ENCODE results near the gene PGK1. TPM values are rescaled to one million over a fixed set of nuclear protein-coding genes. Genes with fewer than 3 reads are reported as not detected.
"Not testable (repeated sequence)": the region's sequence is repeated elsewhere in the genome, so short reads cannot be mapped to it uniquely, and the experiment has no call there.

Gene PGK1
- total RNA-seq, result 317 TPM

GRCh38 chrX:78103623-78104446, at the start of gene PGK1:
Gene PGK1, plus strand, starts transcription at chrX:78104248. Its CDS starts 93 bp downstream, at chrX:78104341.
- DNase-seq (ENCODE audit: low spot score), result peak; percentile 96

DNA sequence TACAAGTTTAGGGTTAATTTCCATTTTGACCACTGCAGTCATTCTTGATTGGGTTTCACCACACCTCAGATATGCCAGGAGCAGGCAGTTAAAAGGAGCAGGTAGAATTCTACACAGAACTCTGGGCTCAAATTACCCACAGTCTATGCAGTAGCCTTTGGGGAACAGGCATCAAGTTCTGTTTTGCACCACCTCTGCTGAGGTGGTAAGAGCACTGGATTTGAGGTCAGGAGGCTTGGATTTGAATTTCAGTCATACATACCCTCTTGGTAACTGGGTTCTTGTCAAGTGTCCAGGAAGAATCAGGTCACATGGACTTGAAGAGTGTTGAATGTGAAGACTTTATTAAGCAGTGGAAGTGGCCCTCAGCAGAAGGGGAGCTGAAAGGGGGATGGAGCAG, 40.4 kb upstream of the PGK1 start:
- DNase-seq (ENCODE audit: low spot score), result no peak

- DNase-seq (ENCODE audit: low spot score), result no peak
Observed at GRCh38 chrX:78064152-78064551, 39.9 kb upstream of the PGK1 start.

DNA sequence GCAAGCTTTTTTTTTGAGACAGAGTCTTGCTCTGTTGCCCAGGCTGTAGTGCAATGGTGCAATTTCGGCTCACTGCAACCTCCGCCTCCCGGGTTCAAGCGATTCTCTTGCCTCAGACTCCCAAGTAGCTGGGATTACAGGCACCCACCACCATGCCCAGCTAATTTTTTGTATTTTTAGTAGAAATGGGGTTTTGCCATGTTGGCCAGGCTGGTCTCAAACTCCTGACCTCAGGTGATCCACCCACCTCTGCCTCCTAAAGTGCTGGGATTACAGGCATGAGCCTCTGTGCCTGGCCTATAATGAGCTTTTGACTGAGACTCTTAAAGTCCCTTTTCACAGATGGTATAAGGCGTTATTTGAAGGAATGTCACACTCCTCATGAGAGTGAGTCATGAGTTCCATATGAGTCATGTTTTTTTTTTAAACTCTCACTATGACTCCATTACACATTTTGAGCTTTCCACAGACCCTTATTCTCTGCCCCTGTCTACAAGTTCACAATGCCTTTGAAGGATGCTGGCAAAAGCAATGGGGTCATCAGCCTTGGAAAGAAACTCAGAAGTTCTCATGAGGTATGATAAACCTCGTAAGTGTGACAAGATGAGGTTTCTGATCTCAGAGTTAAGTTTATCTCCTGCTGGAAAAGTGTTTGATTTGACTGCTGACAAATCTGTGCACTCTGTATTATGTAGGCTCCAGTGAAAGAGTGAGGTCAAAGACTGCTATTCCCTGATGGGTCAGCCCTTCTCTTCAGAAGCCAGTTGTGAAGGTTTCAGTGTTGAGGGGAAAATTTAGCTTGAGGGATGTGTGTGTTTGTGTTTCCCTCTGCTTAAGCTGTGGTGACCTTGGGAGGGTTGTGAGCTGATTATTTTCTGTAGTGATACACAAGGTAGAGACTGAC, 39.1 kb upstream of the PGK1 start:
- not testable (repeated sequence) for DNase-seq (ENCODE audit: low spot score)

GRCh38 chrX:78066110-78066509, 37.9 kb upstream of the PGK1 start:
- no peak for DNase-seq (ENCODE audit: low spot score)

DNA sequence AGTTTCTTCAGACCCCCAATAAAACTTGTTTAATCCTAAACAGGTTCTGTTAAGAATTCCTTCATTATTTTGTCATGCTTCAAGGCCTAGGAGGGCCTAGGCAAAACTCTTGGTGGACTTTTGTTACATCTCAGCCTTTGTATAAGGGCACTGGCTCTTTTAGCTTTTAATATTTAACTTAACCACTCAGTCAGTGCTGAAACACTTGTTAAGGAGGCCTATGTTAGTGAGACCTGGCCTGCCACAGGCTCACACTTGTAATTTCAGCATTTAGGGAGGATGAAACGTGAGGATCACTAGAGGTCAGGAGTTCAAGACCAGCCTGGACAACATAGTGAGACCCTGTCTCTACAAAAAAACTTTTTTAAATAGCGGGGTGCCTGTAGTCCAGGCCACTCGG, 32.7 kb upstream of the PGK1 start:
- no peak for DNase-seq (ENCODE audit: low spot score)

GRCh38 chrX:78073147-78074077, 30.6 kb upstream of the PGK1 start:
- not testable (repeated sequence) for DNase-seq (ENCODE audit: low spot score)

GRCh38 chrX:78074088-78074487, 30.0 kb upstream of the PGK1 start:
- no peak for DNase-seq (ENCODE audit: low spot score)

GRCh38 chrX:78075787-78076389, 28.2 kb upstream of the PGK1 start:
- no peak for DNase-seq (ENCODE audit: low spot score)

DNA sequence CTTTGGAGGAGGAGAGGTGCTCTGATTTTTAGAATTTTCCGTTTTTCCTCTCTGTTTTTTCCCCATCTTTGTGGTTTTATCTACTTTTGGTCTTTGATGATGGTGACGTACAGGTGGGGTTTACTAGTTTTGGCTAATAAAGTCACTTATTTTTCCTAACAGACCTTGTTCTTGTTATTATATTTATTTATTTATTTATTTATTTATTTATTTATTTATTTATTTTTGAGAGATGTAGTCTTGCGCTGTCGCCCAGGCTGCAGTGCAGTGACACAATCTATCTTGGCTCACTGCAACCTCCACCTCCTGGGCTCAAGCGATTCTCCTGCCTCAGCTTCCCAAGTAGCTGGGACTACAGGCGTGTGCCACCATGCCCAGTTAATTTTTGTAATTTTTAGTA, 22.6 kb upstream of the PGK1 start:
- DNase-seq (ENCODE audit: low spot score), result not testable (repeated sequence)

- DNase-seq (ENCODE audit: low spot score), result no peak
Observed at GRCh38 chrX:78092296-78092695, 11.8 kb upstream of the PGK1 start.

- no peak for DNase-seq (ENCODE audit: low spot score)
Observed at GRCh38 chrX:78098108-78098507, 5.9 kb upstream of the PGK1 start.

DNA sequence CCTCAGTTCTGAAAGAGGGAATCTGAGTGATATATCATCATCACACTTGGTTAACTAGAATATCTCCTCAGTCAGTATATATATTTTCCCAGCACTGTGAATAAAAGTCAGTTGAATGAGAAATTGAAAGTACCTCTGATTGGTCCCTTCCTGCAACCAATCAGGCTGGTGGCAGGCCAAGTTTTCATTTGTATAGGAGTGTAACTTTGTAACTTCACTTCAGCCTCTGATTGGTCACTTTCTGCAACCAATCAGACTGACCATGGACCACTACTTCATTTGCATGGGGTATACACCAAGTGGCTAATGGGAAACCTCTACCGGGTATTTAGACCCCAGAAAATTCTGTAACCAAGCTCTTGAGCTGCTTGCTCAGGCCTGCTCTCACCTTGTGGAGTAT, 2.0 kb upstream of the PGK1 start:
- no peak for DNase-seq (ENCODE audit: low spot score)

DNA sequence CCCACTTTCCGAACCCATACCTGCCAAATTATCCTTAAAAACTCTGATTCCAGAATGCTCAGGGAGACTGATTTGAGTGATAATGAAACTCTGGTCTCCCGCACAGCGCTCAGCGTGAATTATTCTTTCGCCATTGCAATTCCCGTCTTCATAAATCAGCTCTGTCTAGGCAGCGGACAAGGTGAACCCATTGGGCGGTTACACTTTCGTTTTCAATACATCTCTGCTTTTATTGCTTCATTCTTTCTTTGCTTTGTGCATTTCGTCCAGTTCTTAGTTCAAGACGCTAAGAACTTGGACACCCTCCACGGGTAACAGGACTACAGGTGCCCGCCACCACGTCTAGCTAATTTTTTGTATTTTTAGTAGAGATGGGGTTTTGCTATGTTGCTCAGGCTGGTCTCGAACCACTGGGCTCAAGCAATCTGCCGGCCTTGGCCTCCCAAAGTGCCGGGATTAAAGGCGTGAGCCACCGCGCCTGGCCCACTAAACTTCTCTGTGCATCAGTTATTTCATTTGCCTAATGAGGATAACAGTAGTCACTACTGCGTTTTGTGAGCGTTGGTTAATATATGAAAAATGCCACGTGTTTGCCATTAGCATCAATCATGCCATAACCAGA, 936 bp upstream of the PGK1 start:
- no peak for DNase-seq (ENCODE audit: low spot score)

DNA sequence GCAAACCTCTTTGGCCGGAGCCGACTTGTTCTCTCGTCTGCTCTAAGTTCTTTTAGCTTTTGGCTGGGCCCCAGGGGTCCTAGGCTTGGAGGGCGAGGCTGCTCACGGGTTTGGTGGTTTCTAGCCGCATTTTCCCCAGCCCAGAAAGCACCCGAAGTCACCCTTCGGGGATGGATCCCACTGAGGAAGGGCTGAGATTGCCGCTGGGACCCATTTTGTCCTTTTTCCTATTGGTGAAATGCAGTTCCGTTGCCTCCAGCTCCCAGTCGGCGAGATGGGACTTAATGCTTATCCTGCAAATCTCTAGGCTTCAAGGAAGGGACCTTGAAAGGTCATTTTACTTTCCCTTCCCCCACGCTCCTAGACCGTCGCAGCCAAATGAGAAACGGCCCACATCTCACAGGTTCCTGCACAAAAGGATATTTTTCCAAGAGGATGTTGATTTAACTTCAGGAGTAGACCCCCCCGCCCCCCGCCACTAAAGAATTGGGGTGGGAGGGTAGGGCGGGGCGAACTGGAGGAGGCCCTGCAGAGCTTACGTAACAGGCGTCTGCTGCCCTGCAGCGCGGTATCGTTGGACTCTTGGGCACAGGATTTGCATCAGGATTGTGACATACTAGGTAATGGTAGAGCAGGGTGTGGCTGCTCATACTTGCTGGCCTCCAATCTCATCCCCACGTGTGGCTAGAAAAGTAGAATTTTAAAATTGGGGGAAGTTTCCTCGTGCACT, 564 bp downstream of the PGK1 start:
- DNase-seq (ENCODE audit: low spot score), result peak; percentile 39

DNA sequence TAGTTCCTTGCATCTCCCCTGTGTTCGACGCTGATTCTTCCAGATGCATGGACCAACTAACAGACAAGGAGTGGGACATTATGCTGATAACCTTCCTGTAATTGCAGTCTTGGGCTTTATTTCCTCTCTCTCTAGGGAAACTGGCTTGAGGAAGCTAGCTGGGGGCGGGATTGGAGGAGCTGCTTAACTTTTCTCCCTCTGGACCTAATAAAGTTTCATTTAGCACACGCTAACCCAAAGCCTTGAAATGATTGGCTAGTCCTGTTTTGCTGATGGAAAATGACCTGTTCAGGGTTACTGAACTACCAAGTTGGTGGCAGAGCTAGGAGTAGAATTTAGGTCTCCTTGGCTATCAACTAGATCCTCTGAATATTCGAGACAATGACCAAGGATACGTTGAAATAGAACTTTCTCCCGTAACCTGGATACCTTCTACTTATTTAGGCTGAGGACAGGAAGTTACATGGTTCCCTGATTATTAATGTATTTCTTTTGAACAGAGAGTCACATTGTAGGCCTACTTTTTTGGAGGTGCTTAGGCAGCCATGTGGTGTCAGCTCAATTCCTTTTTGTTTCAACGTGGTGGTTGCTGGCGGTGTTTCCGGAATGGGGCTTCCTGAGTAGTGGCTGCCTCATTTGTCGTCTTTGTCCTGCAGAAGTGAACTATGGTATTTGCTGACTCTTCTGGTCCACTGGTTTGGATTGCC, 2.0 kb downstream of the PGK1 start:
- no peak for DNase-seq (ENCODE audit: low spot score)

DNA sequence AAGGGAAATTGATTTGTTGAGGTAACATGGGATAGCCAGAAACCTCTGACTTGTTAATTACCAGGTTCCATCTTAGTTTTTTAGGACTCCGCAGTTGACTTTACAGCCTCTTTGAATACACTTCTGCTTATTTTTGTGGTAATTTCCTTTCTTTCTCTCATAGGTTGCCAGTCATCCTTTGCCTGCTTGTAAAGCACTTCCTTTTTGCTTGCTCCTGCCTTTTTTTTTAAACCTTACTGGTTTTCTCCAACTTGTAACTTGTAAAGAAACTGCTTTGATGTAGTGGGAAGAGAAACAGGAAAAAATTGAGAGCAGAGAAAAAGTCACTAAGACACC, 2.6 kb downstream of the PGK1 start:
- DNase-seq (ENCODE audit: low spot score), result no peak

- DNase-seq (ENCODE audit: low spot score), result no peak
Observed at GRCh38 chrX:78109458-78109857, 5.4 kb downstream of the PGK1 start.

DNA sequence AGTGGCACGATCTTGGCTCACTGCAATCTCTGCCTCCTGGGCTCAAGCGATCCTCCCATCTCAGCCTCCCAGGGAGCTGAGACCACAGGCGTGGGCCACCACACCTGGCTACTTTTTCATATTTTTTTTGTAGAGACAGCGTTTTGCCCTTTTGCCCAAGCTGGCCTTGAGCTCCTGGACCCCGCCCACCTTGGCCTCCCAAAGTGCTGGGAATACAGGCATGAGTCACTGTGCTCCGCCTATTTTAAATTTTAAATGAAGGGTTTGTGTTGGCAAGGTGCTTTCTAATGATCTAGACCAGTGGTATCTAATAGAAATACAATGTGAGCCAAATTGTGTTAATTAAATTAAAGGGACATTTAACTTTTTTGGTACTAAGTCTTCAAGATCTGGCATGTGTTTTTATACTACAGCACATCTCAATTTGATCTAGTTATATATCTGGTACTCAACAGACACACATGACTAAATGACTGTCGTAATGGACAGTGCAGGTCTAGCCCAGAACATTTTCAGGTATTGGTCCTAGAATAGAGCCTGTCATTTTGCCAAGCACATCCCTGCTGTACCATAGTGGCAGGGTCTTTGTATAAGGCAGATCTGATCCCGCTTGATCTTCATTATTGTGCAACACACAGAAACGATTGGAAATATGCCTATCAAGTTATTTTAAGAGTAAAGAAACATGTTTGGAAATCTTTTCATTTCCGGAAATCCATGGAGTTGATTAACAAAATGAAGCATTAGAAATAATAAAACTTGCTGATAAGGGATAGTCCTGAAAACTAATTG, 7.3 kb downstream of the PGK1 start:
- no peak for DNase-seq (ENCODE audit: low spot score)

All from mucosa of gallbladder (tissue), 1 donor.